SH-SY5Y (cell line): Measurements from ENCODE around the gene CLEC17A.

ENCODE experiments used
- GATA2 ChIP-seq: IDR thresholded peaks from 2 replicates; pipeline ENCODE4 v1.6.1; 2011; ENCODE audit warnings: mild to moderate bottlenecking, low read depth, low read length
- GATA3 ChIP-seq: IDR thresholded peaks from 2 replicates; pipeline ENCODE4 v1.6.1; 2011; ENCODE audit warnings: low read depth, mild to moderate bottlenecking, low read length, moderate library complexity

DNA sequence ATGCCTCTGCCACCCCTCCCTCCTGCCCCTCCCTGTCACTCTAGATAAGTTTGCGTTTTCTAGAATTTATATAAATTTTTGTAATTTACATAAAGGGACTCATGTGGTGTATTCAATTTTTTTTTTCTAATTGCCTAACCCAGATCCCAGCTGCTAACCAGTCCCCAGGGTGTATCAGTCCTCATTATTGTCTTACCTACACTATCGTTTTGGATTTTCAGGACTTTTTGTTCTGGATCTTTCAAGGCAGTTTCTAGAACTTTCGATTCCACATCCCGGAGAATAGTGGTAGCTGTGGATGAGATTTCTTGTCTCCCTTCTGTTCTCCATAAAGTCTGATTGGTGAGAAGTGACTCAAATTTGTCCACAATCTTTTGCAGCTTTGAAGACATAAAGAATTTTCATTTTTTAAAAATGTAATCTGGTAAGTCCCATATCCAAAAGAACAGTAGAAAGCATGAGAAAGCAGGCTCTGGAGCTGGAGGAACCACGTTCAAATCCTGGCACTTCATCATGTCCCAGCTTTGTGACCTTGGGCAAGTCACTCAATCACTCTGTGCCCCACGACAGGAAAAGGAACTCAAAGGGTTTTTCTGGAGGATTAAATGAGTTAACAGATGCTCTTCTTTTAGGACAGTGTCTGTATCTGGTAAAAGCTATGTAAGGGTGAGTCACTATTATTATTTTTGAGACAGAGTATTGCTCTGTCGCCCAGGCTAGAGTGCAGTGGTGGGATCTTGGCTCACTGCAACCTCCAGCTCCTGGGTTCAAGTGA, 72.1 kb downstream of the CLEC17A start:
- TF ChIP-seq GATA2 (no peak), GATA3 (no peak)
